Measurements from ENCODE around the gene CEP170B.
"Not testable (repeated sequence)": the region's sequence is repeated elsewhere in the genome, so short reads cannot be mapped to it uniquely, and the experiment has no call there.

The CEP170B gene

DNA sequence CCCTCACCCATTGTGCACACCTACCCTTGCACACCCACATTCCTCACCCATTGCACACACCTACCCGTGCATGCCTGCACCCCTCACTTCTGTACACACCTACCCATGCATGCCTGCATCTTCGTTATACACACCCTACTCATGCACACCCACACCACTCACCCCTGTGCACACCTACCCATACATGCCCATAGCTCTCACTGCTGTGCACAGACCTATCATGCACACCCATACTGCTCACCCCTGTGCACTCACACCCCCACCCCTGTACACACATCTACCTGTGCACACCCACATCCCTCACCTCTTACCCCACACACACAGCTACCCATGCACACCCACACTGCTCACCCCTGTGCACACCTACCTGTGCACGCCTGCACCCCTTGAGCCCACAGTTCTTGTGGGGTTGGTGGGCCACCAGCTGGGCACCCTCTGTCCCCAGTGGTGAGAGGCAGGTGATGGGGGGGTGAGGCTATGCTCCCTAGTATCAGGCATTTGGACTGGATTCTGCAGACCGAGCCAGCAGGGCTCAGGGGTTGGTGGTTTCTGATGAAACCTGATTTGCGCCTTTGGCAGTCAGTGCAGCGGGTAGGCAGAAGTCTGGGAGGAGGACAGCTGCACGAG lies 15.6 kb downstream of the CEP170B start:
- H3K27ac ChIP-seq, result no peak overlapping the region
- TF ChIP-seq ZFX (IDR thresholded peaks at IDR 0.05), result no peak
- TF ChIP-seq, protein P1, sequence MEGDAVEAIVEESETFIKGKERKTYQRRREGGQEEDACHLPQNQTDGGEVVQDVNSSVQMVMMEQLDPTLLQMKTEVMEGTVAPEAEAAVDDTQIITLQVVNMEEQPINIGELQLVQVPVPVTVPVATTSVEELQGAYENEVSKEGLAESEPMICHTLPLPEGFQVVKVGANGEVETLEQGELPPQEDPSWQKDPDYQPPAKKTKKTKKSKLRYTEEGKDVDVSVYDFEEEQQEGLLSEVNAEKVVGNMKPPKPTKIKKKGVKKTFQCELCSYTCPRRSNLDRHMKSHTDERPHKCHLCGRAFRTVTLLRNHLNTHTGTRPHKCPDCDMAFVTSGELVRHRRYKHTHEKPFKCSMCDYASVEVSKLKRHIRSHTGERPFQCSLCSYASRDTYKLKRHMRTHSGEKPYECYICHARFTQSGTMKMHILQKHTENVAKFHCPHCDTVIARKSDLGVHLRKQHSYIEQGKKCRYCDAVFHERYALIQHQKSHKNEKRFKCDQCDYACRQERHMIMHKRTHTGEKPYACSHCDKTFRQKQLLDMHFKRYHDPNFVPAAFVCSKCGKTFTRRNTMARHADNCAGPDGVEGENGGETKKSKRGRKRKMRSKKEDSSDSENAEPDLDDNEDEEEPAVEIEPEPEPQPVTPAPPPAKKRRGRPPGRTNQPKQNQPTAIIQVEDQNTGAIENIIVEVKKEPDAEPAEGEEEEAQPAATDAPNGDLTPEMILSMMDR (conservative IDR thresholded peaks at IDR 0.05), result no peak

DNA sequence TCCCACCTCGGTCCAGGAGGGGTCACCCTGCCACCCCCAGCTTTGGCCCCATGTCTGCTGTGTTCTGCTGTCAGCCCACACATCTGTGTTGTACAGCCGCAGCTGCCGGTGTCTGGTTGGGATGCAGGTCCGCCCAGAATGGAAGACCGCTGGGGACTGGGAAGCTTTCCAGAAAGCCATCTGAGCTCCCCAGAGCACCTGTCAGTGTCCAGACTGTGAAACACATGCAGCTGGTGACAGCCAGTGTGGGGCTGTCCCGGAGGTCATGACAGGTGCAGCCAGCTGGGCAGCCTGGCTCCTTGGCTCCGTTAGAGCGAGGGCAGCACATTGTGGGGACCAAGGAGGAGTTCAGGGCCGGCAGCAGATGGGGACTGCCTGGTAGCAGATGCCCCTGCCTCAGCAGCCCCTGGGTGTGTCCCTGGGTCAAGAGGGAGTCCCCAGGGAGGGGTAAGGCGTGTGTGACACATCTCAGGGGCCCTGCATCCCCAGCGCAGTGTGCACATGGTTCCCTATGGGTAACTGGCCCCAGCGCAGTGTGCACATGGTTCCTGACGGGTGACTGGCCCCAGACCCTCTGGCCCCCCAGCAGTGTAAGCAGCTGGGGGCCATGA lies 16.4 kb downstream of the CEP170B start:
- H3K27ac ChIP-seq, result no peak overlapping the region
- TF ChIP-seq ZFX (IDR thresholded peaks at IDR 0.05), result no peak
- TF ChIP-seq, protein P1 (conservative IDR thresholded peaks at IDR 0.05), result no peak

DNA sequence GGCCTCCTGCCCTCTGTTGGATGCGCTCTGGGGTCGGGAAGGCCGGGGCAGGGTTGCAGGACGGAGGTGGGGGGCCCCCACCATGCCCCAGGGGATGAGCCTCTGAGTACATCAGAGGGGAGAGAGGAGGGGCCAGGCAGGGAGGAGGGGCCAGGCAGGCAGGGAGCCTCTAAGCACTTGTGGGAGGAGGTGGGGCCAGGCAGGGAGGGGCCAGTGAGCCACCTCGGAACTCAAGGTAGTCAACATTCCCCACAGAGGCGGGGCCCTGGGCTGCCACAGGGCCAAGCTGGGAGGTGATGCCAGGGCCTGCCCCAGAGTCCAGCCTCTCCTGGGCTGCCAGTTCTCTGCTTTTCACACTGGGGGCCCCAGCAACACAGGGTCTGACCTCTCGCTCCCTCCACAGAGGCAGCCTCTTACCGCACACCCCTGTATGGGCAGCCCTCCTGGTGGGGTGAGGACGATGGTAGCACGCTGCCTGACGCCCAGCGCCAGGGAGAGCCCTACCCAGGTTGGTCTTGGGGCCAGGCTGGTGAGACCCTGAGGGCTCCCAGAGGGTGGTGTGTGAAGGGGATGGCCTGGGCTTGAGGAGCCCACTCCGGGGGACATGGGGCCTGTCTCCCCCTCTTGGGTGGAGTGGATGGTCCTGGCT lies 17.4 kb downstream of the CEP170B start:
- no peak overlapping the region for H3K27ac ChIP-seq
- TF ChIP-seq, protein P1 (conservative IDR thresholded peaks at IDR 0.05), result no peak
- TF ChIP-seq ZFX (IDR thresholded peaks at IDR 0.05), result no peak

DNA sequence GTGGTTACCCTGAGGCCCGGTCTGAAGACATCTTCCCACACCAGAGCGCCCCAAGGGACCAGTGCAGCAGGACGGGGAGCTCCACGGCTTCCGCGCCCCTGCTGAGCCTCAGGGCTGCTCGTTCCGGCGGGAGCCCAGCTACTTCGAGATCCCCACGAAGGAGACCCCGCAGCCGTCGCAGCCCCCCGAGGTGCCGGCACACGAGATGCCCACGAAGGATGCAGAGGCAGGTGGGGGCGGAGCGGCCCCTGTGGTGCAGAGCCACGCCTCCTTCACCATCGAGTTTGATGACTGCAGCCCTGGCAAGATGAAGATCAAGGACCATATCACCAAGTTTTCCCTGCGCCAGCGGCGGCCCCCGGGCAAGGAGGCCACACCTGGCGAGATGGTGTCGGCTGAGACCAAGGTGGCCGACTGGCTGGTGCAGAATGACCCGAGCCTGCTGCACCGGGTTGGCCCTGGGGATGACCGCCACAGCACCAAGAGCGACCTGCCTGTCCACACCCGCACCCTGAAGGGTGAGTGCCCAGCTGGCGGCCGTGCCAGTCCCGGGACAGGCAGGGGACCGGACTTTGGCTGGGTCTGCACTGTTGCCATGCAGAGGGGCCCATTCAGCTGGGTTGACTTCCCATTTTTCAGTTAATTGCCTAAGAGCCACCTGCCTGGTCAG lies 18.1 kb downstream of the CEP170B start:
- no peak overlapping the region for H3K27ac ChIP-seq
- TF ChIP-seq ZFX (IDR thresholded peaks at IDR 0.05), result no peak
- TF ChIP-seq, protein P1 (conservative IDR thresholded peaks at IDR 0.05), result no peak

DNA sequence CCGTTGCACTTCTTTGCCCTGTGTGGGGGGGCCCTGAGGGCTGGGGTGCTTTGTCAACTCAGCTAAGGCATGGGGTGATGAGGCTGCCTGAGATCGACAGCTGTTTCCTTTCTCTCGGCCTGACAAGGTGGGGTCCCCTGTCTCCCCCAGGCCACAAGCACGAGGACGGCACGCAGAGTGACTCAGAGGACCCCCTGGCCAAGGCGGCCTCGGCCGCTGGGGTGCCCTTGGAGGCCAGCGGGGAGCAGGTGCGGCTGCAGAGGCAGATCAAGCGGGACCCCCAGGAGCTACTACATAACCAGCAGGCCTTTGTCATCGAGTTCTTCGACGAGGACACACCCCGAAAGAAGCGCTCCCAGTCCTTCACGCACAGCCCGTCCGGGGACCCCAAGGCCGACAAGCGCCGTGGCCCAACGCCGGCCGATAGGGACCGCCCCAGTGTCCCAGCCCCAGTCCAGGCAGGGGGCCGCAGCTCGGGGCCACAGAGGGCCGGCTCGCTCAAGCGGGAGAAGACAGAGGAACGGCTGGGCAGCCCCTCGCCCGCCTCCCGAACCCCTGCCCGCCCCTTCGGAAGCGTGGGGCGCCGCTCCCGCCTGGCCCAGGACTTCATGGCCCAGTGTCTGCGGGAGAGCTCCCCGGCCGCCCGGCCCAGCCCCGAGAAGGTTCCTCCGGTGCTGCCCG lies 18.8 kb downstream of the CEP170B start:
- TF ChIP-seq ZFX (IDR thresholded peaks at IDR 0.05), result no peak
- TF ChIP-seq, protein P1 (conservative IDR thresholded peaks at IDR 0.05), result no peak
- H3K27ac ChIP-seq, result no peak overlapping the region

DNA sequence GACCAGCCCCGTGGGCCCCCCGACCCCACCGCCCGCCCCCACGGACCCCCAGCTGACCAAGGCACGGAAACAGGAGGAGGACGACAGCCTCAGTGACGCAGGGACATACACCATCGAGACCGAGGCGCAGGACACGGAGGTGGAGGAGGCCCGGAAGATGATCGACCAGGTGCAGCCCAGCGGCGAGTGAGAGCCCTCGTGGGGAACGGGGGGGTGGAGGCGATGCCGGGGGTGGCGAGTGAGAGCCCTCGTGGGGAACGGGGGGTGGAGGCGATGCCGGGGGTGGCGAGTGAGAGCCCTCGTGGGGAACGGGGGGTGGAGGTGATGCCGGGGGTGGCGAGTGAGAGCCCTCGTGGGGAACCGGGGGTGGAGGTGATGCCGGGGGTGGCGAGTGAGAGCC lies 19.3 kb downstream of the CEP170B start:
- not testable (repeated sequence) for H3K27ac ChIP-seq

DNA sequence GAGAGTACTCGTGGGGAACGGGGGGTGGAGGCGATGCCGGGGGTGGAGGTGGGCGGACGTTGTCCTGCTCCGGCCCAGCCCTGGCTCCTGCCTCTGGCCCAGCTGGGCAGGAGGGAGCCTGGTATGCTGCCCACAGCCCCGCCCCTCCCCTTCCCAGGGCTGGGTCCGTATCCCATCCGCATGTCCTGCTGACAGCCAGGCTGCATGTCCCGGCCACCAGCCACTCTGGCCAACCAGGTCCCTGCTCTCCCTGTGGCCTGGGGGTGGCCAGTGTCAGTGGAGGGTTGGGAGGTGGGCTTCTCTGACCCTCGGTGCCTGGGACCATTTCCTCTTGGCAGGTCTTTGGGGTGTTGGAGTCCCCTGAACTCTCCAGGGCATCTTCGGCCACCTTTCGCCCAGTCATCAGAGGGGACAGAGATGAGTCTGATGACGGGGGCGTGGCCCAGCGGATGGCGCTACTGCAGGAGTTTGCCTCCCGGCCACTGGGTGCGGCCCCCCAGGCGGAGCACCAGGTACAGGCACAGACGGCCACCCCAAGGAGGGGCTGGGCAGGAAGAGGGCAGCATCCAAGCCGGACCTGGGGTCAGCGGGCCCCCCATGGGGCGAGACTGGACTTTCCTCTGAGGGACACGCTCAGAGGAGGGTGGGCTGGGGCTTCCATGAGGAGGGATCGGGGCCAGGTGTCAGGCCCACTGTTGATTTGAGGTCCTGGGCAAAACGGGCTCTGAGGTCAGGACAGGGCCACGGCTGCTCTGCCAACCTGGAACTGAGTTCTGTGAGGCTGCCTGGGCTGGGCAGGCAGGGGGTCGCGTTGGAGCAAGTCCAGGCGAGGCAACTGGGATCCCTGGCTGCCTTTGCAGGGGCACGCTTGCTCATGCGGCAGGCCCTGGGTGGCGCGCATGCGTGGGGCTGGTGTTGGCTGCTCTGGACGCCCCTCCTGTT lies 20.2 kb downstream of the CEP170B start:
- TF ChIP-seq ZFX (IDR thresholded peaks at IDR 0.05), result no peak
- TF ChIP-seq, protein P1 (conservative IDR thresholded peaks at IDR 0.05), result no peak

More for the DNA sequence above, 20.2 kb downstream of the CEP170B start:
- H3K27ac ChIP-seq, result no peak overlapping the region
